HG03066 (cell line): Measurements from ENCODE around the gene CELA2A.

Experiments
- ATAC-seq: cut with Tn5 transposase; IDR thresholded peaks from one replicate; pipeline ENCODE4 v1.9.1; 2021; ENCODE audit warnings: low read depth; ENCODE audit not compliant: unreplicated experiment

The CELA2A gene

GRCh38 chr1:15456313-15456954 is at the start of gene CELA2A:
CELA2A (plus strand) TSS chr1:15456732; CDS start chr1:15456754, 22 bp downstream.
- no peak for ATAC-seq

- ATAC-seq: no peak
These were observed 49.0 kb upstream of the CELA2A start for GRCh38 chr1:15407580-15407979.

GRCh38 chr1:15408890-15409387 is 47.6 kb upstream of the CELA2A start:
- no peak for ATAC-seq

- peak; percentile 77 for ATAC-seq
These were observed 46.9 kb upstream of the CELA2A start, which contains the start of gene EFHD2 for GRCh38 chr1:15409388-15410222. EFHD2 (plus strand) TSS chr1:15409888; CDS start chr1:15409972, 84 bp downstream.

- no peak for ATAC-seq
These were observed 46.2 kb upstream of the CELA2A start for GRCh38 chr1:15410223-15410883.

- ATAC-seq: no peak
These were observed 45.7 kb upstream of the CELA2A start for GRCh38 chr1:15410884-15411245.

GRCh38 chr1:15411593-15412137 is 44.9 kb upstream of the CELA2A start:
- peak; percentile 50 for ATAC-seq

GRCh38 chr1:15412175-15412800 is 44.2 kb upstream of the CELA2A start:
- no peak for ATAC-seq

- ATAC-seq: no peak
These were observed 43.7 kb upstream of the CELA2A start for GRCh38 chr1:15412843-15413242.

GRCh38 chr1:15413563-15414444 is 42.7 kb upstream of the CELA2A start:
- no peak for ATAC-seq

- ATAC-seq: no peak
These were observed 42.0 kb upstream of the CELA2A start for GRCh38 chr1:15414445-15414983.

GRCh38 chr1:15417059-15417934 is 39.2 kb upstream of the CELA2A start:
- peak; percentile 53 for ATAC-seq

GRCh38 chr1:15418806-15419515 is 37.6 kb upstream of the CELA2A start:
- ATAC-seq: no peak

- ATAC-seq: no peak
These were observed 35.6 kb upstream of the CELA2A start for GRCh38 chr1:15420853-15421465.

- ATAC-seq: no peak
These were observed 33.7 kb upstream of the CELA2A start for GRCh38 chr1:15422871-15423270.

GRCh38 chr1:15423355-15424077 is 33.0 kb upstream of the CELA2A start:
- no peak for ATAC-seq
